DOHH2 (cell line): ENCODE measurements around the gene PTEN.
A peak's percentile ranks its signal among the peaks of the same experiment; 100 is the strongest.

Experiments
- H3F3A ChIP-seq: fragments of 200-600 bp; sonication (generic), shearing (Covaris generic); 2 replicates; pipeline ENCODE4 v1.6.0; 2016; ENCODE audit warnings: antibody characterized with exemption, mild to moderate bottlenecking; ENCODE audit not compliant: control insufficient read depth, insufficient read depth
- H3K27ac ChIP-seq: fragments of 200-600 bp; sonication (generic); 2 replicates; pipeline ENCODE4 v1.5.1; 2014; ENCODE audit warnings: low read depth, mild to moderate bottlenecking, low read length, moderate library complexity
- H3K27me3 ChIP-seq: fragments of 200-600 bp; sonication (generic); 2 replicates; pipeline ENCODE4 v1.6.1; 2014; ENCODE audit warnings: mild to moderate bottlenecking, low read length, mixed read lengths; ENCODE audit not compliant: control insufficient read depth
- H3K36me3 ChIP-seq: fragments of 200-600 bp; sonication (generic); 2 replicates; pipeline ENCODE4 v1.6.1; 2014; ENCODE audit warnings: mild to moderate bottlenecking, low read length, moderate library complexity, mixed read lengths; ENCODE audit not compliant: control insufficient read depth
- H3K4me1 ChIP-seq: fragments of 200-600 bp; sonication (generic); 2 replicates; pipeline ENCODE4 v1.6.1; 2014; ENCODE audit warnings: mild to moderate bottlenecking, low read length, mixed read lengths; ENCODE audit not compliant: control insufficient read depth
- H3K4me2 ChIP-seq: fragments of 200-600 bp; sonication (generic); 2 replicates; pipeline ENCODE4 v1.6.0; 2014; ENCODE audit warnings: mild to moderate bottlenecking, low read length, moderate library complexity
- H3K4me3 ChIP-seq: fragments of 200-600 bp; sonication (generic); 2 replicates; pipeline ENCODE4 v1.5.1; 2014; ENCODE audit warnings: mild to moderate bottlenecking, low read length, mixed read lengths
- H3K79me2 ChIP-seq: fragments of 200-600 bp; sonication (generic); 2 replicates; pipeline ENCODE4 v1.6.1; 2014; ENCODE audit warnings: mild to moderate bottlenecking, low read length, mixed read lengths; ENCODE audit not compliant: control insufficient read depth
- H3K9me2 ChIP-seq: fragments of 200-600 bp; sonication (generic); replicated peaks from 2 replicates; pipeline ENCODE4 v1.6.1; 2014; ENCODE audit warnings: mild to moderate bottlenecking, low read length, mixed read lengths; ENCODE audit not compliant: control insufficient read depth
- H3K9me3 ChIP-seq: fragments of 200-600 bp; sonication (generic); 2 replicates; pipeline ENCODE4 v1.6.1; 2014; ENCODE audit warnings: antibody characterized with exemption, low read length, mixed read lengths; ENCODE audit not compliant: control insufficient read depth, insufficient read depth
- H4K20me1 ChIP-seq: fragments of 200-600 bp; sonication (generic); 2 replicates; pipeline ENCODE4 v1.6.0; 2014; ENCODE audit warnings: low read depth, mild to moderate bottlenecking, antibody characterized with exemption, low read length, moderate library complexity; ENCODE audit not compliant: control insufficient read depth, insufficient read depth
- CTCF ChIP-seq: fragments of 200-600 bp; sonication (generic); IDR thresholded peaks from one replicate; pipeline ENCODE4 v1.5.1; 2014; ENCODE audit warnings: antibody characterized with exemption, mild to moderate bottlenecking, low read depth, low read length; ENCODE audit not compliant: poor library complexity, severe bottlenecking
- EZH2phosphoT487 ChIP-seq: fragments of 200-600 bp; sonication (generic); IDR thresholded peaks from 2 replicates; pipeline ENCODE4 v1.6.1; 2017; ENCODE audit warnings: borderline replicate concordance, mild to moderate bottlenecking, antibody characterized with exemption, low read length, moderate library complexity, mixed read lengths

Gene PTEN

GRCh38 chr10:87836098-87836497 is 27.3 kb upstream of the PTEN start:
- Histone ChIP-seq H4K20me1 (no peaks in the 10 kb centered on the region), H3K36me3 (no peaks in the 10 kb centered on the region), H3K4me3 (no peak overlapping the region), H3K4me2 (no peak overlapping the region), H3K79me2 (no peaks in the 10 kb centered on the region), H3K4me1 (peaks cover 9% of the 10 kb centered on the region), H3K27me3 (no peaks in the 10 kb centered on the region), H3K9me2 (no peaks in the 10 kb centered on the region), H3K9me3 (no peaks in the 10 kb centered on the region), H3K27ac (no peak overlapping the region), H3F3A (no peaks in the 10 kb centered on the region)
- no peak for TF ChIP-seq CTCF
- TF ChIP-seq EZH2phosphoT487: no peak

- Histone ChIP-seq H3K4me3 (no peak overlapping the region), H3F3A (no peaks in the 10 kb centered on the region), H3K4me2 (peak overlapping the region; percentile 18), H3K36me3 (no peaks in the 10 kb centered on the region), H3K9me3 (no peaks in the 10 kb centered on the region), H4K20me1 (no peaks in the 10 kb centered on the region), H3K4me1 (peaks cover 9% of the 10 kb centered on the region), H3K79me2 (no peaks in the 10 kb centered on the region), H3K9me2 (no peaks in the 10 kb centered on the region), H3K27ac (no peak overlapping the region), H3K27me3 (no peaks in the 10 kb centered on the region)
- no peak for TF ChIP-seq CTCF
- TF ChIP-seq EZH2phosphoT487: no peak
These were observed 26.0 kb upstream of the PTEN start for GRCh38 chr10:87837445-87837844.

GRCh38 chr10:87838650-87839049 is 24.8 kb upstream of the PTEN start:
- Histone ChIP-seq H3K4me1 (peaks cover 12% of the 10 kb centered on the region), H3K27me3 (no peaks in the 10 kb centered on the region), H3K79me2 (no peaks in the 10 kb centered on the region), H3K9me3 (no peaks in the 10 kb centered on the region), H3K9me2 (no peaks in the 10 kb centered on the region), H3K4me3 (no peak overlapping the region), H3F3A (no peaks in the 10 kb centered on the region), H3K36me3 (no peaks in the 10 kb centered on the region), H3K27ac (no peak overlapping the region), H3K4me2 (no peak overlapping the region), H4K20me1 (no peaks in the 10 kb centered on the region)
- no peak for TF ChIP-seq EZH2phosphoT487
- TF ChIP-seq CTCF: no peak

GRCh38 chr10:87841186-87841585 is 22.2 kb upstream of the PTEN start:
- Histone ChIP-seq H3K4me2 (no peak overlapping the region), H3K9me3 (no peaks in the 10 kb centered on the region), H3K79me2 (no peaks in the 10 kb centered on the region), H3K27ac (no peak overlapping the region), H3F3A (no peaks in the 10 kb centered on the region), H3K9me2 (no peaks in the 10 kb centered on the region), H3K27me3 (no peaks in the 10 kb centered on the region), H3K36me3 (no peaks in the 10 kb centered on the region), H3K4me3 (no peak overlapping the region), H3K4me1 (peaks cover 17% of the 10 kb centered on the region), H4K20me1 (no peaks in the 10 kb centered on the region)
- TF ChIP-seq EZH2phosphoT487: no peak
- no peak for TF ChIP-seq CTCF
